GM11168 (cell line): ENCODE measurements around the gene TMEM163.

Source experiments
- in situ Hi-C: fragments of 300-500 bp; cut with MboI; formaldehyde crosslinking; loops from one replicate; pipeline ENCODE4 v1.12.0; 2022; ENCODE audit warnings: low sequenced_read_pairs; ENCODE audit not compliant: unreplicated experiment

TMEM163 gene

DNA sequence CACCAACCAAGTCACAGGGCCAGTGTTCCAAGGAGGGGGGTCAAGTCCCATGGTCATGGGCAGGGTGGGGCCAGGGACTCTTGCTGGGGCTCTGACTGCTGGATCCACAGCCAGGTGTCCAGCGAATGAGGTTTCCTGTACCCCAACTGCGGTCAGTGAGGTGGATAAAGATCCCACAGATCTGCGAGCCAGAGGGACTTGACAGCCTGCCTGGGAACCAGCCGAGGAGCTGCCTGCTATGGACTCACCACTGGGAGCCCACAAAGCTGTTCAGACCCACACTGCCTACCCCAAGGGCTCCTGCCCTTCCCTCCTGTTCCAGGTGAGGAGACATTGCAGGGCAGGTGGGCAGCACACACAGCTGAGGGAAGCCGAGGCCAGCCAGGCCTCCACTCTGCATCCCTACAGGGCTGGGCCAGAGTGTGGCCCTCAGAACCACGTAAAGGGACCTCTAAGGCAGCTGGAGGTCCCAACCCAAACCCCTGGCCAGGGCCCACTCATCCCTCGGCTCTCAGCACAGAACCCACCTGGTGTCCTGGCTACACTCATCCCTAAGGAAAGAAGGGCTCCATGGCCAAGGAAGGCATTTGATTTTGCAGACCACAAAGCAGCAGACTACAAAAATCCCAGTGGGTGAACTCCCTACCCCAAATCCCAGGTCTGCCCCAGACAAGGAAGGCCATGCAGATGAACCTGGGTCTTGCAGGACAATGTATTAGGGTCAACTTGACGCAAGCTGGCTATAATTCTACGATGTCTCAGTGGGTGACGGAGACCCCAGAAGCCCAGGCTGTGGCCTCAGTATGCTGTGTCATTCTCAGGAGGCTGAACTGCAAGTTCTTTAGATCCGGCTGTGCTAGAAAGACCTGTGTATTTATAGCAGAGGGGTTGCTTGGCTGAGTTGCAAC, 255.8 kb downstream of the TMEM163 start:
- in situ Hi-C loops = loop anchor here (5.0 kb wide), 1 partner anchor 439 kb away; no protein-coding TSS in a partner anchor

DNA sequence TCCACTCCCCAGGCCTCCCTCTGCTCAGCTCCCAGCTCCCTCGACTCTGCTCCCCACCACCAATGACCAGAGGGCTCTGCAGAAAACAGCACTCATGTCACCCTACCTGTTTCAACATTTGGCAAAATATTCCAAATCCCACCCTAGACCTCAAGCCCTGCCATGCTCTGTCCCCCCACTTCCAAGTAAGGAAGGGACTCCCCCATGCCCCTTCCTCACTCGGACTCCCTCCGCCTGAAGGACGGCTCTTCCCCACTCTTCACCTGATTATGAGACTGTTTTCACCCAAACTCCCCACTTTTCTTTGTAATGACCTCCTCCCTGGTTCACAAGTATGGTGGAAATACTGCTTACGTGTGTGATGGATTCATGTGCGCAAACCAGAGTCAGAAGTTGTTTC, 256.5 kb downstream of the TMEM163 start:
- in situ Hi-C loops = loop anchor here (5.0 kb wide), 1 partner anchor 440 kb away; no protein-coding TSS in a partner anchor

DNA sequence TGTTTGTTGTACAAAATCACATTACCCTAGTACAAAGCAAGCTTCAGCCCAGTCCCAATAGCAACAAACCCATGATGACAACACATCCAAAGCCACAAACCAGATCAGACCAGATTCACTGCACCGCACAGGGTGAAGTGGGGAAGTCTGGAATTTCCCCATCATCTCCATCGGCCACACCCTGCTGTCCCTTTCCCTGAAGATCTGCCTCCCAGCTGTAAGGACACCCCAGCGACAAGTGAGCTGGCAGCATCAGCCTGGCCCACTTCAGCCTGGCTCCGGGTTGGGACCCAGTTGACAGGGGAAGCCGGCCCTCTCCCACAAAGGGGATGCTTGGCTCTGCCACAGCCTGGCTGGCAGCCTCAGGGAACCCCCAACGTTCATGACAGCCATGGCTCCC, 257.3 kb downstream of the TMEM163 start:
- in situ Hi-C loops = loop anchor here (5.0 kb wide), 1 partner anchor 441 kb away; no protein-coding TSS in a partner anchor

DNA sequence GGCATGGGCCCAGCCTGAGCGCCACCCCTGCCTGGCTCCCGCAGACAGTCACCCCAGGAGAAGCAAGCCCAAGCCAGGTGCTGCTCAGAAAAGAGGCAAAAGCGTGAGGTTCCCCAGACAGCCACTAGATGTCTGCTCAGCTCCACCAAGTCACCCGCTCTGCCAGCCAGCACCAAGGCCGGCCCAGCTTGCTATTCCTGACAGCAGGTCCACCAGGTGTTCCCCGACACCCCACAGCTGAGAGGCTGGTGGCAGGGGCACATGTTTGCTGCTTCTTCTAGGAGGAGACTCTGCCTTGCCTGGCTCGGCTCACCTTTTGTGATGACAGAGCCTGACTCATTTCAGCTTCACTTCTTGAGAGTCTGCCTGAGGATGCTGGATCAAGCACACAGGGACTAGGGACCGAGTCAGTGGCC, 258.2 kb downstream of the TMEM163 start:
- in situ Hi-C loops = loop anchor here (5.0 kb wide), 1 partner anchor 442 kb away; no protein-coding TSS in a partner anchor

DNA sequence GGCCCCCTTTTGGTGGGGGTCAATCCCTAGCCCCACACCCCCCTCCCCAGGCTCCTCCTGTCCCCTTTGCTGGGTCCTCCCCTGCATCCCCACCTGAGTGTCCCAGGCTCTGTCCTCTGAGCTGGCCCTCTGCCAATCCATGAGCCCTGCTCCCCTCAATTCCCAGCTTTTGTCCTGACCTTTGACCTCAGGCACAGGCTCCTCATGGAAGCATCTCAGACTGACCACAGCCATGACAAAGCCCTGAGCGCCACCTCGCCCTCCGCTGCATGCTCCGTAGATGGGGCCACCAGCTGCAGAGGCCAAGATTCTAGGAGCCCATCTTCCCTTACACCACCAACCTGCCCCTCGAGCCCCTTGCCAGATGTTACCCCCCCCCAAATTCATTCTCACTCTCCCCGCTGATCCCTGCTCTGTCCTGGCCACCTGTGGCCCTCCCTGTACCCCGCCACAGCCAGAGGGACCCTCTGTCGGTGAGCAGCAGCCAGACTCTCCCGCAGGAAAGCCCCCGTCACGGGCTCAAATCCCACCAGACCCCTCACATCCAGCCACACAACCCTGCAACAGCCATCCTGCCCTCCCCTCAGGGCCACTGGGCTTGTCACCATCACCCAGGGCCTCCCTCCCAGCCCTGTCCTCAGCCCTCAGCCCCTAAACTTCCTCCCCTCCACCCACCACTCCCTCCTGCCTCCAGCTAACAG, 258.9 kb downstream of the TMEM163 start:
- in situ Hi-C loops = loop anchor here (5.0 kb wide), 1 partner anchor 442 kb away; no protein-coding TSS in a partner anchor

DNA sequence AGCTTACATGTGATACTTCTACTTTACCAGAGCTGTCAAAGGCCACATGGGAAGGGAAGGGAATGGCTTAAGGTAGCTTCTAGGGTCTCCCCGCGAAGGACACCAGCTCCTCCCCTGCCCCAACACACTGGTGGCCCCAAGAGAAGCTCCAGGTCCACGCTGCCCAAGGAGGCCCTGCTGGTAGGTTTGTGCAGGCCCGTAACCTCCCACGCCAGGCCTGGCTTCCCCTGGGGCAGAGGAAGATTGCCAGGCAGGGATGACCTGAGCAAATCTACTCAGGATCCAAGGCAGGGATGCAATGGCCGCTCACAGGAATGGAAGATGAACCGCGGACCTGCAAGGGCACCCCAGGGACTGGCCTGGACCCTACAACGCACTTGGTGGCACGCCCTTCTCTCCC, 259.9 kb downstream of the TMEM163 start:
- in situ Hi-C loops = no loop called here

DNA sequence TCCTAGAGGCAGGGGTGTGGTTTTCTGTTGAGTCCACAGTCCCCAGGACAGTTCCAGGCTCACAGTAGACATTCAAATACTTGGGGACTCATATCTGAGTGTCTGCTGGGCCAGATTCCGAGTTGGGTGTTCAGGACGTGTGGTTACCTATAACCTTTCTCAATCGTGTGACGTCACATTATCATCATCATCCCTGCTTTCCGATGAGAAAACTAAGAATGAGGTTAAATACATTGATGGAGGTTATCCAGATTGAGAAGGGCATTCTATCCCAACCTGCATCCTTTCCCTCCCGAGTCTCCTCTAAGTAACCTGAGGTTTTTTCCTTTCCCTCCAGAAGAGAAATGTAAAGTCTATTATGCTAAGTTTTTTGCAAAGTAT, 260.3 kb downstream of the TMEM163 start:
- in situ Hi-C loops = no loop called here

DNA sequence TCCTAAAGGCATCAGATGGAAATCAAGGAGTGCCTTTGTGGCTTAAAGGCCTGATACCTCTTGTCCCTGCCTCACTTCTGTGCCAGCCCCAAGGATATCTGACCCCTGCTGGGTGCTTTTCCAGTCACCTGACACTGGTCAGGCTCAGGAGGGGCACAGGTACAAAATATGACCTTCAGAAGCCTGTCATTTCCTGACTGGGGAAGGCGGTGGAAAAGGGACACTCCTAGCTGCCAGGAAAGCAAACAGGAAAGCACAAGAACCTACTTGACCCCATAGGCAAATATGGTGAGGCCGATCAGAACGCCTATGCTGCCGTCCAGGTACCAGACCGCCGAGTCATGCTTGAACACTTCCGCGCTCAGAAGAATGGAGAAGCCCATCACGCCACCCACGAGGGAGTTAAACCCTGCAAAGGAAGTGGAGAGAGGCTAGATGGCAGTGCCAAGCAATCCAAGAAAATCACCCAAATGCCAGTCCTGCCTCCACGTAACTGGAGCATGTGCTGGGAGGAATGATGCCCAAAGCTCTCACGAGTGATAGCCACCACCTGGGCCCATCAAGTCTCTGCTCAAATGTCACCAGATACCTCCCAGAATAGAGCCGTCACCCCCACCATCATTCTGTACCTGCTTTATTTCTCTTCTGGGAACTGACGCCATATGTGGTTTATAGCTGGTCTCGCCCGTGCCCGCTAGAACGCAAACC, 260.9 kb downstream of the TMEM163 start:
- in situ Hi-C loops = no loop called here

DNA sequence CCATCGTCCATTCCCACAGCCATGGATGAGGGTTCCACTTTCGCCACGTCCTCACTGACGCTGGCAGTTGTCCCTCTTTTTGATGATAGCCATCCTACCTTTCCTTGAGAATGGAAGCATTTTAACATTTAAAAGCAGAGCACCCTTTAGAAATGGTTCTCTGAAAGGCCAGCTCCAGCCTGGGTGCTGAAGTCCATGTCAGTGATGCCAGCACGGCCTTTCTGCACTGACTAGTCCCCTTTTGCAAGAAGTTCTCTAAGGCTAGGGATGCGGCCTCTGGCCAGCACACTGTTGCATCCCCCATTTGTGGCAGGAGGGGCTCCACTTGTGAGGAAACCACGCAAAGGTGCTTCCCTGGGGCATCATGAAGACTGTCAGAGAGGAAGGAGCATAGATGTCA, 261.4 kb downstream of the TMEM163 start:
- in situ Hi-C loops = no loop called here

DNA sequence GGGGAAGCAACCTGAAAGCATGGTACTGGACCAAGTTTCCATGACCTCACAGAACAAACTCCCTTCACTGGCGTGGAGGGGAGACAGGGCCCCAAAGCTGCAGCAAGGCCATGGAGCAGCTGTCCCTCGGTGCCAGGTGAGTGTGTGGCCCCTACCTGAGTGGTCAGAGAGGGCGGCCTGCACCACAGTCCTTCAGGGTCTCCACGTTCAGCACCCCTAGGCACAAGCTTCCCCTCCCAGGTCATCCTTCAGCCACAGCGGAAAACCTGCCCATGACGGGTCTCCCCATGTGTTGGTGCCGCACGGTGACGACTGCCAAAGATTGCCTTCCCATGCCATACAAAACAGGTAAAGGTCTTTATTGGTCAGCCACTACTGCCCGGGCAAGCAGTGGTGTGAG, 263.4 kb downstream of the TMEM163 start:
- in situ Hi-C loops = no loop called here

DNA sequence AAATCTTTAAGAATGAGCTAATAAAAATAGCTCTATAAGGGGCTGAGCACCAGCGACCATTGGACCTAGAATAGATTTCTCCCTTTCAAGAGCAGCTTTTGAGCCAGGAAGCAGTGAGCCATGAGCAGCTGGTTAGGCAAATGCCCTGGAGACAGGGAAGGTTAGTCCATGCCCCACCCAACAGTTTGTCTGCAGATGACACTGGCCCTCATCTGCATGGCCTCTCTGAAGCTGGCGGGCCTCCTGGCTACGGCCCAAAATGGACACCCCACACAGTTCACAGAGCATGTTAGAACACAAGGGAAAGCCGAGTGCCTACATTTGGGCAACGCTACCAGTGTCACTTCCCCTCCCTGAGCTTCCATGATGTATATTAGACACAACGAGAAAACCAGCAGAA, 263.9 kb downstream of the TMEM163 start:
- in situ Hi-C loops = no loop called here

DNA sequence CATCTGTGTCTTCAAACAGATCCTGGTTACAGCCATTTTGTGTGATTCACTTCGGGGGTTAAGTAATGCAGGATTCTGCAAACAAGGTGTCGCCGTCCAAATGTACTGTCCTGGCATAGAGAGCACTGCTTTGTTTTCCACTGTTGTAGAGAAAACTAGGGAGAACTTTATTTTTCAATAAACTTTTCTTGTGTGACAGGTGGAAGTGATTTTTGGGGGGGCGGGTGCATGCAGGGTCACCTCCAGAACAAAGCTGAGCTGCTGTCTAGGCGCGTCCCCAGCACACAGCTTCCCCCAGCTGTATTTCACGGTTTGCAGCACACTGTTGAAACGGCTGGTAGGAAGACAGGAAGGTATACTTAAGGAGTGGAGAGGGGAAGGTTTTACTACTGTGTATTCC, 264.4 kb downstream of the TMEM163 start:
- in situ Hi-C loops = no loop called here

DNA sequence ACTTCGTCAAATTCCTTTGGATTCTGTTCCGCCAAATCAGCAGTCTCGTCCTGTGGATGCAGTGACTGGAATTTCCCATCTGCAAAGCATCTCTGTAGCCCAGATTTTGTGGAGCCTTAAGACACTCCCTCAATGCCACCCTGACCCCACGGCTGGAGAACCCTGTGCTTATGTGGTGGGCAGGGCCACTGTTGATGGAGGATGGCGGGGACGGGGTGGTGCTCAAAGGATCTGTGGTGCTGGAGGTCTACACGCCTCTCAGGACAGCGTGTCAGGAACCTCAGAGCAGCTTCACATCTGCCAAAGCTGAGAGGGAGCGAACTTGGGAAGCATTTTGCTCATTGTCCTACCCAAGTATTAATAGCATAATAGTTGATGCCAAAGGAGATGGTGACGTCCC, 264.8 kb downstream of the TMEM163 start:
- in situ Hi-C loops = no loop called here

DNA sequence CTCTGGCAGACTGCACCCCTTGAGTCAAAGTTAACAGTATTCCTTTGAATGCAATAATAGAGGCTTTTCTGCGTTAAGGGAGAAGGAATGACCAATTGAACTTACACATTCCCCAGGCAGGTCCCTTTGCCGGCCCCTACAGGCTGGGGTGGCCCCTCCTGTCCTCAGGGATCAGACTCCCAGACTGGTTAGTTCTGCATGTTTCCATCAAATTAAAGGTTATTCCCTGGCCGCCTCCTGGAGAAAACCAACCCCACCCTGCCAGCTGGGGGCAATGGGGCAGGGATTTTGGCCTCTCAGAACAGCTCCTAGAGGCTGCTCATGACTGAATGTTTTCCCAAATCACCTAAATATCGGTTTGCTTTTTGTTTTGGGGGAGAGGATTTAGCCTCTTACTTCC, 265.3 kb downstream of the TMEM163 start:
- in situ Hi-C loops = no loop called here

DNA sequence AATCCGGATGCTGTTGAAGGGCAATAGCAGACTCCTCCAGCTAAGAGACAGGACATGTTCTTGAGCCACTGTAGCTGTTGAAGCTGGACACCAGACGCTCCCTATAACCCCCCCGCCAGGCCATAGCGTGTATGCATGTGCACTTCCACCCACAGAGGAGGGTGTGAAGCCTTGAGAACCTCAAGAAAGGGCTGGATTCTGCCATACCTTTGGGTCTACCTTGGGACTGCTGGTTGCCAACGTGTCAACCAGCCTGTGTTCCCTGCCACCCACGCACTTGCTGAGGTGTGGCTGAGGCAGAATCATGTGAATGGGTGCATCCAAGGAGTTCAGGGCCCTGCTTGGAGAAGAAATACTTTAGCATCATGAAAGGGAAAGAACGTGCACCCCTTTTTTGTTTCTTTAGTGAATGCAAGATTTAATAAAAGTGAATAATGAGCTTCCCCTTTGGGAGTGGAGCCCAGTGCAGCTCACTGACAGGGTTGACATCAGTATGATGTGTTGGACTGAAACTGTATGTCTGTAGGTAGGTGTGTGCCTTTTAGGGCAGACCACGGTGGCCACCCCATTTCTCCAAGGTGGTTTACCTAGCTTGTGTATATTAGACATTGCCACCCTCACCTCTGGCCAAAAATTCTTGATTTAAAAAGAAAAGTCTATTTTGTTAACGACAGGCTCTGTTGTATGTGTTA, 266.6 kb downstream of the TMEM163 start:
- in situ Hi-C loops = no loop called here

DNA sequence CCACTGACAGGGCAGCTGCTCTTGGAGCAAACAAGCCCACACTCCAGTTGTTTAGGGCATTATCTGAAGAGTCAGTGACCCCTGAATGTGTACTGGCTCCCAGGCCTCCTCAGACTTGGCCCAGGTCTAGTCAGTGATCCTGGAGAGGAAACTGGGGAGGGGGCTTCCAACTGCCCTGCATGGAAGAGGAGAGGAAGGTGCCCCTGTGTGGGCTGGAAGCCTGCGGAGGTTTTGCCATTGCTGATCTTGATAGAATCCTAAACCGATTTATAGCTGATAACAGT, 267.5 kb downstream of the TMEM163 start:
- in situ Hi-C loops = no loop called here

DNA sequence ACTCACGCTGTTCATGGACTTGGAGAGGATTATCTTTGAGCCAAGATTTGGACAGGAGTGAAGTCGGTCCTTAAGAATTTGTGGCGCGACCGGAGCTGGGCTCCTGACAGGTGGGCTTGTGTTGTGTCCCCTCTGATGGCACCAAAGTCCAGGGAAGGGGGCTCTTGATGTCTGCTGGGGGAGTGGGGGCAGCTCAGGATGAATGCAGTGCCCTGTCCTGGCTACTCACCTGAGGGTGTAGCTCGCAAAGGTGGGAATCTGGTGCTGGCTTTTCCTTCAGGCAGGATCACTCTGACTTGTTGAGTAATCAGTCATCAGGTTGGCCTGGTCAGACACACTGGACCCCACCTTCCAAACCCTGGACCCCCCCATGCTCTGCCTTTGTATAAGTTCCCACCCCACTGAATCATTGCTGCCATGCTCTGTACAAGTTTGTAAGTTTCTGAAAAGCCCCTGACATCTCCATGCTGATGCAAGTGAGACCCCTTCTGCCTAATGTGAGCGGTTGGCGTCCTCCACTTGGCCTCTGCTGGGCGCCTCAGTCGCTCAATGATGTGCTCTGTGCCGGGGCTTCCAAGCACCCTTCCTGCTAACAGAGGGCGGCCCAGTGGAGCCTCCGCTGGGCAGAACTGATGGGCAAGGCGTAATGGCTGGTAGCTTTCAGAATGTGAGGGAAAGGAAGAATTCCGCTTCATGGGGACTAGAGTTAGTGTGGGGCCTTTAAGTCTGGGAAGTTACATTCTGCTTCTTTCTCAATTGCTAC, 268.9 kb downstream of the TMEM163 start:
- in situ Hi-C loops = no loop called here

DNA sequence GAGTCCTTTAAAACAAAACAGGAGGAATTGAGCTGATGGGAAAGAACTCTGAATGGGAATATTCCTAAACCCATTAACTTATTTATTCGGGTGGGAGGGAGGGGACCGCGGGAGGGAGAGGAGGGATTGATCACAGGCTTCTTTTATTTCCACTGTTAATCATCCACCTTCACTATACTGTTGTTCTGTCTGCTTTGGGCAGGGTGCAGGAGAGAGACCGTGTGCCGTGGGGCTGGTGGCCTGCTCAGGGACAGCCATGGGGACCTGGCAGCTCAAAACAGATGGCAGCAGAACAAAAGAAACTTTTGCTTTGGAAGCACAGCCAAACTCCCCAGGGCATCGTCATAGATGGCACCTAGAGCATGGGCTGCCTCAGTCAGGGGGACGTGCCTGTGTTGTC, 269.6 kb downstream of the TMEM163 start:
- in situ Hi-C loops = no loop called here

DNA sequence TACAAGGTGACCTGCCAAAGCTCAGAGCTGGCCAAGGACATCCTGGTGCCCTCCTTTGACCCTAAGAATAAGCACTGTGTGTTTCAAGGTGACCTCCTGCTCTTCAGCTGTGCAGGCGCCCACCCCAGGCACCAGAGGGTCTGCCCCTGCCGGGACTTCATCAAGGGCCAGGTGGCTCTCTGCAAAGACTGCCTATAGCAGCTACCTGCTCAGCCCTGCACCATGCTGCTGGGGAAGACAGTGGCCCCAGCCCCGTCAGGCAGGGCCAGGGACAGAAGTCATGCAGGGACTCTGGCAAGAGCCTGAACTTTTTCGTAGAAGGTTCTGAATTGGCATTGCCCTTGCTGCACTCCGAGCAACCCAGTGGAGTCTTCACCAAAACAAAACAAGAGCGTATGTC, 270.1 kb downstream of the TMEM163 start:
- in situ Hi-C loops = no loop called here

DNA sequence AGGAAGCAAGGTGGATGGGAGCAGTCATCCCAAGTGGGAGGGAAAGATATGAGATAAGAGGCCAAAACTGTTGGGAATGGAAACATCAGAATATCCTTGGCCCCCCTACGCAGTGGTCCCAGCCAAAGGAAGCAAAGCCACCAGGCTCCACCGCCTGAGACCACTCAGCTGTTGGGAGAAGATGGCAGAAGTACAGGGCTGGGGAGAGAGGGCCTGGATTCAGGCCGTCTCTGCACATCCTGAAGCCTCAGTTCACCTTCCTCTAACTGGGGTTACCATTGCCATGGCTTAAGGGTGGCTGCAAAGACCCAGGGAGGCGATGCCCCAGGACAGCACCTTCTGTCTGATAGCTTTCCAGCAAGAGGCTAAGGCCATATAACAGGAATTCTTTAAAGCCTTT, 271.1 kb downstream of the TMEM163 start:
- in situ Hi-C loops = no loop called here
